HG02938 (cell line): ENCODE data around the gene ACTL8.
"Not testable (repeated sequence)": the region's sequence is repeated elsewhere in the genome, so short reads cannot be mapped to it uniquely, and the experiment has no call there.

Experiments used
- ATAC-seq: cut with Tn5 transposase; IDR thresholded peaks from one replicate; pipeline ENCODE4 v1.9.1; 2021; ENCODE audit warnings: mild to moderate bottlenecking, moderate library complexity; ENCODE audit not compliant: unreplicated experiment

ACTL8 gene

DNA sequence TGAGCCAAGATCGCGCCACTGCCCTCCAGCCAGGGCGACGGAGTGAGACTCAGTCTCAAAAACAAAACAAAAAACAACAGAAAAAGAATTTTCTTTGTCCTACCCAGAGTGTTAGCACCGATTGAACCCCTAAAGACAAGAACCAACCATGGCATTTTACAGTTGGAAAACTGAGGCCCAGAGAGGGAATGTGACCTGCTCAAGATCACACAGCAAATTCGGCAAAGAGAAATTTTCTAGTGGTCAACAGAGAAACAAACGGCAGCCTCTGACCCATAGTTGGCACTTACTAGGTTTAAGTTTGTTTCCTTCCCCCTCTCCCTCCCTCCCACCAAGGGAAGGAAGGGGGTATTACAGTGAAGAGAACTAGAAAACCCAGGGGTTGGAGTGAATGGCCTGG lies 20.5 kb upstream of the ACTL8 start:
- ATAC-seq: no peak

GRCh38 chr1:17735348-17735747 lies 19.8 kb upstream of the ACTL8 start:
- no peak for ATAC-seq

- no peak for ATAC-seq
These were observed 19.3 kb upstream of the ACTL8 start for GRCh38 chr1:17735793-17736192.

DNA sequence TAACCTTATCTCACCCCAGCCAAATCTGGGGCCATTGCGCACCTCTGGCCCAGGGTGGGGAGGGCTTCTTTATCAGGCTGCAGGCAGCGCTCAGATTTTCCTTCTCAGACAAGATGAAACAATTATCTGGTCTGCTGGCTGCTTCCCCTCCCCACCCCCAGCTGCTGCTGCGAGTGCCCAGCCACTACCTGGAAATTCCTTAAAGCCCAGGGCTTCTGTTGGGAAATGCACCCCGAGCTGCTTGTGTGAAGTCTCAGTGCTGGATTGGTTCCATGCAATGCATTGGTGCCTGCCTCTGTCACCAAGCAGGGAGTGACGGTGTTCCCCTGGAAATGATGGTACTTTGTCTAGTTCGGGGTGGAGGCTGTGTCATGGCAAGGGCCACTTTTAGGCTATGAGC lies 18.5 kb upstream of the ACTL8 start:
- no peak for ATAC-seq

DNA sequence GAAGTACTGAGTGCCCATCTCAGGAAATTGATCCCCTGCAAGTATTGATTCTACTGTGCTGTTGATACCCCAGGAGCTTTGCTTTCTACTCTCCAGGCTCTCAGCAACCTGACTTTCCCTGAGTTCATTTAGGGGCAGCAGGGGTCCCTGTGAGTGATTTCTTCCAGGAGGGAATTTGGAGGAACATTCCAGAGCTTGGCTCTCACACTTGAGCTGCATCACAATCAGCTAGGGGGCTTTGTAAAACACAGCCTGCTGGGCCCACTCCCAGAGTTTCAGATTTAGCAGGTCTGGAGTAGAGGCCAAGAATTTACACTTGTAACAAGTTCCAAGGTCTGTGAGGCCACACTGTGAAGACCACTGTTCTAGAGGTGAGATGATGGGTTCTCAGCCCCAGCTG lies 16.1 kb upstream of the ACTL8 start:
- no peak for ATAC-seq

DNA sequence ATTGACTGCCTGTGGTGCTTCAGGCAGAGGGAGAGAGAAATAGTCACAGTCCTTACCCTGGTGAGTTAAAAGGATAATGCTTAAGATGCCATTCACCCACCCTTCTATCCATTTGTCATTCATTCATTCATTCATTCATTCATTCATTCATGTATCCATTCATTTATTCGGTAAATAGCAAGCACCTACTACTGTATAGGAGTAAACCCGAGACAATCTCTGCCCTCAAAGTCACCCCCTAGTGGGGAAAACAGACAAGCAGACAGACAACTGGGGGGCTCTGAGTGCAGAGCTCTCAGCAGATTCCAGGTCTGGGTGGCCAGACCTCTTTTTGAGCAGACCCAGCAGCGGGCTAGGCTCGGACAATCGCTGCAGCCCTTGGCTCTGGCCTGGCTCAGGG lies 14.1 kb upstream of the ACTL8 start:
- no peak for ATAC-seq

DNA sequence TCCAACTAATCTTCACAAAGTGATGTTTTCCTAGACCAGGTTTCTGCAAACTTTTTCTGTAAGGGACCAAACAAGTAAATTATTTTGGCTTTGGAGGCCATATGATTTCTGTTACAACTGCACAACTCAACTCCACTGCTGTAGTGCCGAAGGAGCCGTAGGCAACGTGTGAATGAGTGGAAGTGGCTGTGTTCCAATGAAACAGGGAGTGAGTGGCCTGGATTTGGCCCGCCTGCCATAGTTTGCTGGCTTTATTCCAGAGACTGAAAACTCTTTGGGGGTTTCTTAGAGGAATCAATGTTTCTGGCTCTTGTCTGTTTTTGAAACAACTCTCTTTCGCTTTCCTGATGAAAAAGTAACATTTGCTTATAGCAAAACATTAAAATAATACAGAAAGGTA lies 12.6 kb upstream of the ACTL8 start:
- no peak for ATAC-seq

- ATAC-seq: no peak
These were observed 12.0 kb upstream of the ACTL8 start for GRCh38 chr1:17743008-17743647.

DNA sequence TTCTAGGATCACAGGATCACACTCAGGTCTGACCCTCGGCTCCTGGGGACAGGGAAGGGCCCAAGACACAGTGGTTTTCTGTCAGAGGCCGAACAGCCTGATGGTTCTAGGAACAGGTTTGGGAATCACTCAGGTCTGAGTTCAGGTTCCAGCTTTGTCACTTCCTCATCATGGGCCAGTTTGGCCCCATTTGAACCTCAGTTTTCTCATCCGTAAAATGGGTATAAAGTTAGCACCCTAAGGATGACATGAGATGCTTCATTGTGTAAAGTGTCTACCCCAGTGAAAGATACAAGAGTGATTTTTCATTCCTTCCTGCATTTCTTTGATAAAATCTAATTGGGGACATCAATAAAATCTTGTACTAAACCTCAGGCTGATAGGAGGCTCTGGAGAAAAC lies 11.2 kb upstream of the ACTL8 start:
- no peak for ATAC-seq

- no peak for ATAC-seq
These were observed 10.3 kb upstream of the ACTL8 start for GRCh38 chr1:17744666-17745478.

- ATAC-seq: no peak
These were observed 9.6 kb upstream of the ACTL8 start for GRCh38 chr1:17745479-17745955.

DNA sequence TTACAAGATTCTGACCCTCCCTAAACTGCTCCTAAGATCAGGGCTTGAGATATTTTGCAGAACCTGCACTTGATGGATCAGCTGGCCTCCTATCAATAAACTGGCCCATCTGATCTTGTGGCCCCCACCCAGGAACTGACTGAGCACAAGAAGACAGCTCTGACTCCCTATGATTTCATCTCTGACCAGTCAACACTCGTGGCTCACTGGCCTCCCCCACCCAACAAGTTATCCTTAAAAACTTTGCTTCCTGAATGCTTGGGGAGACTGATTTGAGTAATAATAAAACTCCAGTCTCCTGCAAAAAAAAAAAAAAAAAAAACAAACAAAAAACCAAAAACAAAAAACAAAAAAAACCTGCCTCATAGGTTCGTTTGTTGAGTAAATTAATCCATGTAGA lies 8.9 kb upstream of the ACTL8 start:
- ATAC-seq: not testable (repeated sequence)

GRCh38 chr1:17746920-17747319 lies 8.2 kb upstream of the ACTL8 start:
- no peak for ATAC-seq

- no peak for ATAC-seq
These were observed 4.8 kb upstream of the ACTL8 start for GRCh38 chr1:17750333-17750732.

GRCh38 chr1:17752356-17752755 lies 2.8 kb upstream of the ACTL8 start:
- no peak for ATAC-seq

- no peak for ATAC-seq
These were observed 2.3 kb downstream of the ACTL8 start for GRCh38 chr1:17757426-17757825.

DNA sequence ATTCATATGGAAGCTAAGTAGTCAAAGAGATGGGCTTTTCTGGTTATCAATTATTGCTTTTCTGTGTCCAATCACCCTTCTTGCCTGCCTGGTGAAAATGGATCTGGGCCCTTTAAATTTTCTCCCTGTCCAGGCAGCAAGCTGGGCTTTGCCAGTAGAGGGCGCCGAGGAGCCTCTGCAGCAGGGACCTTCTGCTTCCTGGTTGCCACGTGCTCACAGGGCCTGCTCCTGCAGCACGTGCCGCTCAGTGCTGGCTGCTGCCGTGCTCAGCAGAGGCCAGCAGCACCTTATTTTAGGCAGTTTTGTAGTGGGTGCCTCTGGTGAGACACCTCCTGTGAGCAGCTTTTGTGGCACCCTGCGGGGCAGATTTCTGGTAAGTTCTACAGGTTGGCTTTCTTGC lies 4.0 kb downstream of the ACTL8 start:
- ATAC-seq: no peak

DNA sequence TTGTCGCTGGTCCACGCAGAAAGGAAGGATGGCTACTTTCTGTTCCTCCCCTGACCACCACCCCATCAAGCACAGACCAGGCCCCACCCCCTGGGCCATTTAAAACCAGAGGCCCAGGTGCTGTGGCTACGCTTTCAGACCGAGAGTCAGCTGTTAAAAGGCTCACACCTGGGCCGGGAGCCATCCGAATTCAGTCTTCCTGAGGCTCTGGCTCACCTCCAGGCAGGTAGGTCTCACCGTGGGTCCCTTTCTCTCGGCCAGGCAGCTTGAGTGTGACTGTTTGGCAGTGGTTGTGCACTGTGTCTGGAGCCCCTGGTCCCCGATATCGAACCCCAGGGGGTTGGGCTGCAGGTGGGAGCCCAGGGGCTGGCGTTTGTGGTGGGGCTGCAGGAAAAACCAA lies 7.2 kb downstream of the ACTL8 start:
- ATAC-seq: no peak

GRCh38 chr1:17763417-17763816 lies 8.3 kb downstream of the ACTL8 start:
- ATAC-seq: no peak

- no peak for ATAC-seq
These were observed 8.9 kb downstream of the ACTL8 start for GRCh38 chr1:17763995-17764394.

DNA sequence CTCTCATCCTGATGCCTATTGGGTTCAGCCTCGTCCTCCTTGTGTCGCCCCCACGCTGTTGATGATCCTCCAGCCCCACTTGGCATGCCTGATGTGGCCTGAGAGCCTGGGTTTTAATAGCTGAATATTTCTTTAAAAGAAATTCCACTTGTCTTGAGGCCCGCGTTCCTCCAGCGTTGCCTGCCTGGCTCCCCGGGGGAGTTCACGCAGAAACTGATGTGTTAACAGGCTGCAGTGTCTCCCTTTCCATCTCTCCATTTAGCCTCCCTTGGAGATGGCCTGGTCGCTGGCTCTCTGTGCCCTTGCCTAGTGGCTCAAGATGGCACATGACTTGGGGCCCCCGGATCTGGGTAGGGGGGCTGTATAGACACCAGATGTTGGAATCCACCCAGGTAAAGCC lies 9.5 kb downstream of the ACTL8 start:
- ATAC-seq: no peak
